A549 treated with ZK216348 at 1 μM for 4 hours (cell line): ENCODE data around the gene OR2M7. TPM values are rescaled to one million over a fixed set of nuclear protein-coding genes. Genes with fewer than 3 reads are reported as not detected.

ENCODE experiments used
- total RNA-seq: library from RNA; stranded (reverse); fragments of 200-300 nt; extraction: Qiagen RNA extraction; gene quantifications from 5 replicates; pipeline ENCODE4 v1.2.3, GENCODE V29; 2022; ENCODE audit warnings: low read depth

OR2M7 gene
- not detected in 5 replicates for total RNA-seq

GRCh38 chr1:248324468-248324867, at the start of gene OR2M7:
Gene OR2M7, minus strand, starts transcription at chr1:248324568. Its CDS starts 0 bp downstream, at chr1:248324568.

GRCh38 chr1:248361121-248361715, 36.9 kb upstream of the OR2M7 start, which contains the start of gene OR2T4:
Gene OR2T4, plus strand, starts transcription at chr1:248361665. Its CDS starts 0 bp downstream, at chr1:248361665.

GRCh38 chr1:248348475-248348874, 24.1 kb upstream of the OR2M7 start, which contains the start of gene OR14C36:
Gene OR14C36, plus strand, starts transcription at chr1:248348775. Its CDS starts 0 bp downstream, at chr1:248348775.

GRCh38 chr1:248303324-248303723, 21.0 kb downstream of the OR2M7 start, which contains the start of gene OR2T12:
Gene OR2T12, minus strand, starts transcription at chr1:248303424. Its CDS starts 7,846 bp downstream, at chr1:248295578.

GRCh38 chr1:248277876-248278275, 46.5 kb downstream of the OR2M7 start, which contains the start of gene OR2T33:
Gene OR2T33, minus strand, starts transcription at chr1:248277976. Its CDS starts 4,162 bp downstream, at chr1:248273814.

Other genes starting within 250 kb of the OR2M7 start
- not detected in 5 replicates for gene OR2L13, start 229.4 kb downstream of the OR2M7 start, total RNA-seq
- gene OR2M5, start 179.4 kb downstream of the OR2M7 start, total RNA-seq = not detected in 5 replicates
- not detected in 5 replicates for gene OR2M2, start 149.7 kb downstream of the OR2M7 start, total RNA-seq
- not detected in 5 replicates for gene OR2M3, start 127.3 kb downstream of the OR2M7 start, total RNA-seq
- not detected in 5 replicates for gene OR2M4, start 93.2 kb downstream of the OR2M7 start, total RNA-seq
- not detected in 5 replicates for gene OR2T33, start 46.6 kb downstream of the OR2M7 start, total RNA-seq
- not detected in 5 replicates for gene OR2T12, start 21.1 kb downstream of the OR2M7 start, total RNA-seq
- not detected in 5 replicates for gene OR14C36, start 24.2 kb upstream of the OR2M7 start, total RNA-seq
- not detected in 5 replicates for gene OR2T4, start 37.1 kb upstream of the OR2M7 start, total RNA-seq
- not detected in 5 replicates for gene OR2T6, start 51.2 kb upstream of the OR2M7 start, total RNA-seq
- gene OR2T1, start 78.5 kb upstream of the OR2M7 start, total RNA-seq = not detected in 5 replicates
- gene OR2T2, start 121.1 kb upstream of the OR2M7 start, total RNA-seq = not detected in 5 replicates
- not detected in 5 replicates for gene OR2T3, start 148.8 kb upstream of the OR2M7 start, total RNA-seq
- not detected in 5 replicates for gene OR2T5, start 164.0 kb upstream of the OR2M7 start, total RNA-seq
- not detected in 5 replicates for gene OR2G6, start 183.5 kb upstream of the OR2M7 start, total RNA-seq
- gene OR2T29, start 238.2 kb upstream of the OR2M7 start, total RNA-seq = not detected in 5 replicates